HepG2 (cell line): ENCODE results near the gene VDAC1. TPM values are rescaled to one million over a fixed set of nuclear protein-coding genes. Genes with fewer than 3 reads are reported as not detected.

Experiments
- ARID5B ChIP-seq: IDR thresholded peaks from 2 replicates; pipeline ENCODE4 v1.4.0; 2020; ENCODE audit warnings: mild to moderate bottlenecking, missing genetic modification reagents
- ASH2L ChIP-seq: fragments of 300-600, 200-600 bp; sonication (generic); IDR thresholded peaks from 2 replicates; pipeline ENCODE4 v1.7.0; 2017; ENCODE audit warnings: low read depth, mild to moderate bottlenecking, moderate library complexity, mixed read lengths, low read length; ENCODE audit not compliant: insufficient read length
- EP300 ChIP-seq, 3 experiments: sonication (generic) in 1 of 3; formaldehyde crosslinking in 1 of 3; IDR thresholded peaks; 2 replicates each; pipeline versions ENCODE4 v1.5.1 to v1.6.1; 2011 to 2020; ENCODE audit warnings: low read depth in 2 of 3, low read length in 2 of 3, borderline replicate concordance in 1 of 3, improper control_type of control experiment in 1 of 3, mild to moderate bottlenecking in 1 of 3, missing genetic modification reagents in 1 of 3, moderate library complexity in 1 of 3
- HDAC2 ChIP-seq: sonication (generic); formaldehyde crosslinking; IDR thresholded peaks from 2 replicates; pipeline ENCODE4 v1.4.0; 2020; ENCODE audit warnings: missing genetic modification reagents
- HDAC6 ChIP-seq: fragments of 200-600 bp; sonication (generic); IDR thresholded peaks from 2 replicates; pipeline ENCODE4 v1.7.0; 2017; ENCODE audit warnings: mild to moderate bottlenecking, antibody characterized with exemption, low read length, low read depth
- HINFP ChIP-seq: sonication (generic); formaldehyde crosslinking; IDR thresholded peaks from 2 replicates; pipeline ENCODE4 v1.4.0; 2020; ENCODE audit warnings: low read depth, mild to moderate bottlenecking, missing genetic modification reagents
- IKZF1 ChIP-seq: fragments of 450-650 bp; IDR thresholded peaks from 2 replicates; pipeline ENCODE4 v1.7.1; 2016
- KDM5B ChIP-seq: sonication (generic); formaldehyde crosslinking; IDR thresholded peaks from 2 replicates; pipeline ENCODE4 v1.4.0; 2020; ENCODE audit warnings: missing genetic modification reagents, mild to moderate bottlenecking, borderline replicate concordance
- NAIF1 ChIP-seq: sonication (generic); formaldehyde crosslinking; IDR thresholded peaks from 2 replicates; pipeline ENCODE4 v1.5.0; 2020; ENCODE audit warnings: mild to moderate bottlenecking, missing genetic modification reagents, borderline replicate concordance
- REXO4 ChIP-seq: sonication (generic); formaldehyde crosslinking; IDR thresholded peaks from 2 replicates; pipeline ENCODE4 v1.8.0; 2022; ENCODE audit warnings: missing genetic modification reagents, mild to moderate bottlenecking, borderline replicate concordance
- SIN3B ChIP-seq: fragments of 150-350 bp; IDR thresholded peaks from 2 replicates; pipeline ENCODE4 v1.6.1; 2014; ENCODE audit warnings: low read length
- SRSF4 ChIP-seq: fragments of 200-400 bp; formaldehyde crosslinking; IDR thresholded peaks from one replicate; pipeline ENCODE4 v1.6.1; 2018; ENCODE audit warnings: mild to moderate bottlenecking, low read depth, low read length, moderate library complexity; ENCODE audit not compliant: poor library complexity, severe bottlenecking
- ZBTB21 ChIP-seq: sonication (generic); formaldehyde crosslinking; IDR thresholded peaks from 2 replicates; pipeline ENCODE4 v1.4.0; 2020; ENCODE audit warnings: missing genetic modification reagents
- ZFP1 ChIP-seq: IDR thresholded peaks from 2 replicates; pipeline ENCODE4 v1.6.1; 2016
- ZNF225 ChIP-seq: sonication (generic); formaldehyde crosslinking; IDR thresholded peaks from 2 replicates; pipeline ENCODE4 v1.4.0; 2020; ENCODE audit warnings: mild to moderate bottlenecking, missing genetic modification reagents
- ZNF276 ChIP-seq: sonication (generic); formaldehyde crosslinking; IDR thresholded peaks from 2 replicates; pipeline ENCODE4 v1.4.0; 2020; ENCODE audit warnings: mild to moderate bottlenecking, low read depth, missing genetic modification reagents
- ZNF432 ChIP-seq: sonication (generic); formaldehyde crosslinking; IDR thresholded peaks from 2 replicates; pipeline ENCODE4 v1.5.0; 2020; ENCODE audit warnings: missing genetic modification reagents, mild to moderate bottlenecking, borderline replicate concordance
- ZNF570 ChIP-seq: sonication (generic); formaldehyde crosslinking; IDR thresholded peaks from 2 replicates; pipeline ENCODE4 v1.4.0; 2020; ENCODE audit warnings: mild to moderate bottlenecking, missing genetic modification reagents, borderline replicate concordance
- ZNF691 ChIP-seq: sonication (generic); formaldehyde crosslinking; IDR thresholded peaks from 2 replicates; pipeline ENCODE4 v1.4.0; 2020; ENCODE audit warnings: missing genetic modification reagents, low read depth, mild to moderate bottlenecking, borderline replicate concordance
- ZSCAN29 ChIP-seq: sonication (generic); formaldehyde crosslinking; conservative IDR thresholded peaks from 2 replicates; pipeline ENCODE4 v1.4.0; 2020; ENCODE audit warnings: mild to moderate bottlenecking, missing genetic modification reagents
- polyA plus RNA-seq, 8 experiments: library from polyadenylated mRNA; depleted of rRNA in 3 of 8; stranded (reverse) in 7 of 8; unstranded in 1 of 8; fragments of >200 nt; fragmentation: Illumina TruSeq in 4 of 8; extraction: Trizol in 4 of 8; gene quantifications; 2 replicates each; pipeline versions ENCODE4 v1.2.1 to v1.2.3, GENCODE V29; 2011 to 2016; ENCODE audit warnings: low read depth in 4 of 8, missing spikeins in 1 of 8, mixed read lengths in 1 of 8; ENCODE audit not compliant: insufficient read depth in 1 of 8
- total RNA-seq, 5 experiments: library from RNA; depleted of rRNA; stranded (reverse); fragments of >200 nt; fragmentation: Illumina TruSeq; extraction: Trizol; gene quantifications; 2 replicates each; pipeline ENCODE4 v1.2.3, GENCODE V29; 2016; ENCODE audit warnings: low read depth in 1 of 5

The VDAC1 gene
- total and polyA plus RNA-seq, 2 of the 13 experiments (the other 11 are each of a cell fraction or from before 2014, with no cell fraction given): 112 to 380 TPM

GRCh38 chr5:134018154-134018985 is 13.6 kb upstream of the VDAC1 start (continued):
- TF ChIP-seq NAIF1 (CRISPR knock-in tag): 0 out of 2 replicates have a peak, but pooled peaks have one; percentile 13
- 0 out of 2 replicates have a peak, but pooled peaks have one; percentile 19 for TF ChIP-seq SIN3B
- TF ChIP-seq ZNF691 (CRISPR knock-in tag): no peak
- TF ChIP-seq ZNF276 (CRISPR knock-in tag): no peak
- TF ChIP-seq EP300 (IDR thresholded peaks at IDR 0.05; ENCODE audit: low read depth in 2 of 2, low read length in 2 of 2): peak; percentile 48 to 64; a peak in 2 of 4 replicates
- TF ChIP-seq EP300 (CRISPR knock-in tag; IDR thresholded peaks at IDR 0.05; ENCODE audit: borderline replicate concordance): peak; percentile 34; the same call in 1 of the 2 replicates
- TF ChIP-seq ZNF225 (CRISPR knock-in tag): no peak
- no peak for TF ChIP-seq HINFP
- no peak for TF ChIP-seq IKZF1
- TF ChIP-seq ZBTB21 (CRISPR knock-in tag): no peak
- TF ChIP-seq ZNF432 (CRISPR knock-in tag): no peak
- peak; percentile 33; the same call in 1 of the 2 replicates for TF ChIP-seq ZSCAN29 (CRISPR knock-in tag)
- no peak for TF ChIP-seq REXO4
- peak; percentile 74 for TF ChIP-seq HDAC2 (CRISPR knock-in tag)
- peak; percentile 96 for TF ChIP-seq ASH2L
- TF ChIP-seq KDM5B: 0 out of 2 replicates have a peak, but pooled peaks have one; percentile 50
- no peak for TF ChIP-seq SRSF4
- peak; percentile 93 for TF ChIP-seq ARID5B (CRISPR knock-in tag)
- TF ChIP-seq HDAC6: no peak
- no peak for TF ChIP-seq ZFP1 (CRISPR knock-in tag)
- no peak for TF ChIP-seq ZNF570
